T-helper 22 cell (primary cell): Measurements from ENCODE around the gene DCX.

Experiments used
- DNase-seq: peaks from one replicate; pipeline ENCODE4 v3.0.0-alpha.2; 2020; ENCODE audit warnings: low read depth

DCX gene

GRCh38 chrX:111411983-111412382 lies at the start of gene DCX:
DCX (minus strand) TSS chrX:111412192; CDS start chrX:111410398, 1,794 bp downstream.
- no peak for DNase-seq

GRCh38 chrX:111460607-111461006 lies 48.6 kb upstream of the DCX start:
- DNase-seq: no peak

- no peak for DNase-seq
These were observed 35.3 kb upstream of the DCX start for GRCh38 chrX:111447298-111447697.

- DNase-seq: no peak
These were observed 33.5 kb upstream of the DCX start for GRCh38 chrX:111445485-111445884.

GRCh38 chrX:111444881-111445280 lies 32.9 kb upstream of the DCX start:
- DNase-seq: no peak

GRCh38 chrX:111443946-111444345 lies 32.0 kb upstream of the DCX start:
- DNase-seq: no peak

GRCh38 chrX:111442791-111443190 lies 30.8 kb upstream of the DCX start:
- no peak for DNase-seq

GRCh38 chrX:111435469-111435868 lies 23.5 kb upstream of the DCX start:
- DNase-seq: no peak

GRCh38 chrX:111431001-111431400 lies 19.0 kb upstream of the DCX start:
- no peak for DNase-seq

GRCh38 chrX:111411557-111411956 lies 435 bp downstream of the DCX start:
- DNase-seq: no peak

GRCh38 chrX:111410590-111411078 lies 1.4 kb downstream of the DCX start:
- no peak for DNase-seq

- DNase-seq: no peak
These were observed 2.7 kb downstream of the DCX start for GRCh38 chrX:111409326-111409725.

- no peak for DNase-seq
These were observed 4.0 kb downstream of the DCX start for GRCh38 chrX:111407948-111408347.

GRCh38 chrX:111402344-111402743 lies 9.6 kb downstream of the DCX start:
- no peak for DNase-seq

- DNase-seq: no peak
These were observed 16.8 kb downstream of the DCX start for GRCh38 chrX:111395149-111395548.

- DNase-seq: no peak
These were observed 17.4 kb downstream of the DCX start for GRCh38 chrX:111394569-111394968.

- DNase-seq: no peak
These were observed 24.4 kb downstream of the DCX start for GRCh38 chrX:111387470-111388070.

GRCh38 chrX:111386615-111387233 lies 25.3 kb downstream of the DCX start:
- DNase-seq: no peak

GRCh38 chrX:111386077-111386476 lies 25.9 kb downstream of the DCX start:
- DNase-seq: no peak

- no peak for DNase-seq
These were observed 29.7 kb downstream of the DCX start for GRCh38 chrX:111382277-111382676.

GRCh38 chrX:111376897-111377578 lies 35.0 kb downstream of the DCX start:
- no peak for DNase-seq

- no peak for DNase-seq
These were observed 35.5 kb downstream of the DCX start for GRCh38 chrX:111376486-111376885.

GRCh38 chrX:111375747-111376146 lies 36.2 kb downstream of the DCX start:
- DNase-seq: no peak
